GM18519 (cell line): ENCODE data around the gene SLC16A3.
"Not testable (repeated sequence)": the region's sequence is repeated elsewhere in the genome, so short reads cannot be mapped to it uniquely, and the experiment has no call there.

ENCODE experiments used
- ATAC-seq: cut with Tn5 transposase; IDR thresholded peaks from one replicate; pipeline ENCODE4 v1.9.1; 2021; ENCODE audit warnings: mild to moderate bottlenecking, moderate library complexity; ENCODE audit not compliant: unreplicated experiment, low FRiP score

The SLC16A3 gene

DNA sequence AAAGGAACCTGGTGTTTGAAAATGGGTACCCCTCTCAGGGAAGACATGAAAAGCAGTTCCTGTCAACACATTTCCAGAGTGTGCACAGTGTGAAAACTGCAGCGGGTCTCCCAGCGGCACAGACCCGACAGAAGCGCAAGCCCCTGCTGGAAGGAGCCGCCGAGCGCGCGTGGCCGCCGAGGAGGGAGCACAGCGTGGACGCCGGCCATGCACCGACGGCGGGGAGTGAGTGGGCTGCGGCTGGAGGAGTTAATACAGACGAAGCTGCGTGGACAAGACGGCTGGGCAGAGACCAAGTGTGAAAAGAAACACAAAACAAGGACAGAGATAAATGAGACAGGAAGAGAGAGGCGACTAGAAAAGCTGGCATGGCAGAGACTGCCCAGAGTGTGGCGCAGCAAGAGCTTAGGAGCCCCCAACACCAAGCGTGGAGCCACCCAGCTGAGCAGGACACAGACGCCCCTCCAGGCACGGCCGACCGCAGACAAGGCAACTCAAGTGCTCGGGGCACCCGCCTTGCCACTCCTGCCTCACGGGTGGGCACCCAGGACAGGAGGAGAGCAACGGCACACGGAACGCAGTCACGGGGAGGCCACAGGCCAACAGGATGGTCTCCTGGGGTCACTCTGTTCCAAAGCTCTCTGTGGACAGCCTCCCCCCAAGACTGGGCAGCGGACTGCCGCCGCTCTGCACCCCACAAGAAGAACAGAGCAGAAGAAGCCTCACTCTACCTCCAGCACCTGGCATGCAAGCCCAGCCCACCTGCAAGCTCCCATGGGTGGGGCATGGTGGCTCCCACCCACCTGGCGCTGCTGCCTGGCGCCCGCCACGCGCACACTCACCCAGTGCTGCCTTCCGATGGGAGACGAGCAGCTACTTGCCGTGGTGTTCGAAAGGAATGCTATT, 16.5 kb downstream of the SLC16A3 start:
- ATAC-seq: no peak

DNA sequence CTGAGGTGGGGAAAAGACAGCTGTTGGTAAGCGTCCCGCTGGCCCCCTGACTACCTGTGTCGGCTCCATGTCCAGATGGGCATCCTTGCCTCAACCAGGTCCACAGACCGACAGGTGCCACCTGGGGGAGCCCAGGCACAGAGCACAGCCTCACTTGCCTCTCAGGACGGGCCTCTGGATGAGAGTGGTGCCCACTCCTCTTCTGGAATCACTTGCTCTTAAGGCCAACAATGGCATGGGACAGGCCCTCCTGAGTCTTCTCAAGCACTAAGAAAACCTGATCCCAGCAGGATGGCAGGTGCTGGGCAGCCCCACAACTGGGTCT, 17.2 kb downstream of the SLC16A3 start:
- no peak for ATAC-seq

DNA sequence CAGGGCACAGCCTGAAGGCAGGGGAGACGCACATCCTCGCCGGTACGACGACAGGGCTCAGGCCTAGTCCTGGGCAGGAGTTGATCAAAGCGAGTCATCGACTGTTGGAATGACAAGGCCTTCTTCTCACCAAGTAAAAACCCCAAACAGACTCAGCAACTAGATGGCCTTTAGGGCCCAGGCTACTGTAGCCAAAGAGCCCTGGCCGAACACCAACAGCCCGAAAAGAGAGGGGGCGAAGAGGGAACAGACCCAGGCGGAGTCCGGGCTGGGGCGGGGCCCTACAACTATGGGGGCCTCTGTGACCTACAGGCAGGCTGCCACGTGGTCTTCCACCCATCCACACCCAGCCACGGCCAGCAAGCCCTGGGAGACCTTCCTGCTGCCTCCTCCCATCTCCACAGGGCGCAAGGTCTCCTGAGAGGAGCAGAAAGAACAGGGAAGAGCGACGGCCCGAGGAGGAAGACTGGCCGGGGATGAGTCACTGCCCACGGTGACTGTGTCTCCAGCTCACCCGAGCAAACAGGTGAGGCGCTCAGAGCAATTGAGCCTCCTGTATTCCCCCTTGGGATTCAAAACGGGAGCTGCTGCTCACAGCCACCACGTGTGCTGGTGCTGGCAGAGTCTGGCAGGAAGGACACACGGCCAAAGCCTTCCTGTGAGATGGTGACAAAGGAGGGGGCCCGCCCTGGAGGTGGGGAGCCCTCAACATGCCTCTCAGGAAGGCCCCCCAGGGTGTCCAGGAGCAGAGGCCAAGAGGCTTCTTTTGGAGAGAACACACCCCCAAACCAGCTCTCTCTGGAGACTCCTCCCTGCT, 17.7 kb downstream of the SLC16A3 start:
- no peak for ATAC-seq

DNA sequence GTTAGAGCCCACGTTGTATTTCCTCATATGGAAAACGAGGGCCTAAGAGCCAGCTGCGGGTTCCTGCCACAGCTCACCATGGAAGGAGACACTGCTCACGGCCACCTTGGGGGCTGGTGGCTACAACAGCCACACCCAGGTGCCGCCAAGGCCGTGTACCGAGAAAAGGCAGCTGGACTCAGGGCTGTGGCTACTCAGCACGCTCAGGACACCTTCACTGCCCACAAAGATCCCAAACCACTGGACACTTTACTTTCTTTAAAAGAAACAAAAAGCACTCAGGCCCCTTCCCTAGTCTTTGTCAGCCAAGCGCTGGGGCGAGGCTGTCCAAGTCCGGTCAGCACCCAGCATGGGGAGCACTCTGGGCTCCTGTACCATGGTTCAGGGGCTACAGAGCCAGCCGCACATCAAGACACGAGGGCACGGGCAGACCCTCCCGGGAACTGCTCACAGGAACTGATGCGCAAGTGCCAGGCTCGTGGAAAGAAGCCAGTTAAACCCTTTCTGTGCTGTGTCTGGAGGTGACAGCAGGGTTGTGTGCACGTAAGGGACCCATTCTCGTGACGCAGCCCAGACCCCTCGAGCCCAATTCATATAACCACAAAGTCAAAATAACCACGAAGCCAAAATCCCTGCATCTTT, 18.5 kb downstream of the SLC16A3 start:
- no peak for ATAC-seq

DNA sequence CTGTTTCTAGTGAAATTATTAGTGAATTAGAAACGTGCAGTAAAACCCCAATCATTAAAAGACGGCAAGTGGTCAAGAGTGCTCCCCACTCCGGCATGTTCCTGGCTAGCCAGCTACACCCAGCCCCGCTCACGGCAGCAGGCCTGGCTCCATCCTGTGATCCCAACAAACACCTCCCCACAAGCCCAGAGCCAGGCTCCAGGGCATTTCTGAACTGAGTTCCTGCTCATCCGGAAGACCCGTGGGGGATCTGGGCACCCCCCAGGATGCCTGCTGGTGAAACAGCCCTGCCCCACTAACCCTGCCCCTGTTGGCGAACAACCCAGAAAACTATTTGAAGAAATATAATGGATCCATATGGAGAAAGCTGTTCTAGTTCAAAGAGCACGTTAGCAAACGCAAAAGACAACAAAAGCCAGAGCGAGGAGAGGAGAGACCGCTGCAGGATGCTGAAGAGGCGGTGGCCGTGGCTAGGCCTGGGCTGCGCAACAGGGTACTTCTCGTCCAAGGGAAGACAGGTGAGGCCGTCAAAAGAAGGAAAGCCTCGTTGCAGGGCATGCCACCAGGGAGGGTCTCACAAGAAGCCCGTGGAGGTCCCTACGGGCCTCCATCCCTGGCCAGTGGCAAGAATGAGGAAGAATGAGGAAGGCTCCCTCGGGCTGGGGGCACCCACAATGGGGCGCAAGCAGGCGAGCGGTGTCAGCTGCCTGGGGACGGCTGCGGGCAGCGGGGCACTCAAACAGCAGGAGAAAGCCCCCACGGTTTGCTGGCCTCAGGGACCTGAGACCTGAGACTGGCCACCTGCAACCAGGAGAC, 19.2 kb downstream of the SLC16A3 start:
- ATAC-seq: no peak

DNA sequence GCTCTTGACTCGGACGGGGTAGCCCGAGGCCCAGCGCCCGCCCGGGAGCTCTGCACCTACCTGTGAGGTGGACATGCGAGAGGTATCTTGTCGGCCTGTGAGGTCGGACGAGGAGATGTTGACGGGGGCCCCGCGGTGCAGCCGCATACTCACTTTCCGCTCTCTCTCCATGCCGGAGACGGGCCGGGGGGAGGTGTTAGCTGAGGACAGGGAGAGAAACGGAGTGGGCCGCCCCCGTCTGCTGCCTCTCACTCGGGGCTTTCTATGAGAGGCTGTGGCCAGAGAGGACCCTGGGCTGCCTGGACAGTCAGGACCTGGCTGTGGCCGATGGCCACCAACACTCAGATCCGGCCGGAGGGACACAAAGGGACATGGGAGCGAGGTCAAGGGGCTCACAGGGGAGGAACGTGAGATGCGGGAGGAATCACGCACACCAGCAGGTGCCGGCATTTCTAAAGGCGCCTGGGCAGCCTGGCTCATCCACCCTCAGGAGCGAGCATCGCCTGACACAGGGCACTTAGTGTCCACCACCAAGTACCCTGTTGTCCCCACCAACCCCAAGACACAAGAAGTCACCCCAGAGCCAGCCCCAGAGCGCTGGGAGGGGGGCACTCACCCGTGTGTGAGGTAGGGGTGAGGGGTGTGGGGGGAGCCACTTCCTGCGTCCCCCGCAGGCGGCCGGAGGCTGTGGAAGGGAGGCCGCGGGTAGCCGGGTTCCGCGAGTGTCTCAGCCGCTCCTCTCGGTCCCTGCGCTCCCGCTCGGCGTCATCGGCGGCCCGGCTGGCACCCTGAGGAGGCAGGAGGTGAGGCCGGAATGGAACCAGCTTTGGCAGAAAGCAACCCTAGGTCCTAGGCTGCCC, 20.2 kb downstream of the SLC16A3 start:
- ATAC-seq: no peak

DNA sequence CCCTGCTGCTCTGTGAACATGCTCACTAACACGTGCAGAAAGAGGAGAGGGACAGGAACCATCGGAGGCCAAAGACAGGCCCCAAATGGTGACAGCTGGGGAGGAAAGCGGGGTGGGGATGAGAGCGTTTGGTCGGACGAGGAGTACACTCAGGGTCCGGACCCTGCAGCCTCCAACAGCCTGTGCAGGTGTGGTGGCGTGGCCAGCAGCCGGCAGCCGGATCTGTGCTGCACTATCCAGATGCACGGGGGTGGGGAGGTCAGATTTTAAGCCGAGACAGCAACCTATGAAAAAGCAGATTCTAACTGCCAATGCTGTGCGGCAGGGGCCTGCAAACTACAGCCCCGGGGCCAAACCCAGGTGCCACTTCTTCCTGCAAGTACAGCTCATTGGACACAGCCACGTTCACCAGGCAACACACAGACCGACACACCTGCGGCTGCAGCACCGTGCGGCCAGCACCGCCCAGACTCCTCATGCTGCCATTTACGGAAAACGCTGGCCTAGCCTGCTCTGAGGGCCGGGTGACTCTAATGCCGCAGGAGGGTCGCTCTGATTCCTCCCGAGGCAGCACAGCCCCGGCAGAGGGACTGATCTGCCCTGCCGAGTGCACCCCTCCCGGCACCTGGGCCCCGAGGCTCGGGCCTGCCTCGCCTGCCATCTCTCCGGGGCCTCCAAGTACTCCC, 21.2 kb downstream of the SLC16A3 start:
- no peak for ATAC-seq

DNA sequence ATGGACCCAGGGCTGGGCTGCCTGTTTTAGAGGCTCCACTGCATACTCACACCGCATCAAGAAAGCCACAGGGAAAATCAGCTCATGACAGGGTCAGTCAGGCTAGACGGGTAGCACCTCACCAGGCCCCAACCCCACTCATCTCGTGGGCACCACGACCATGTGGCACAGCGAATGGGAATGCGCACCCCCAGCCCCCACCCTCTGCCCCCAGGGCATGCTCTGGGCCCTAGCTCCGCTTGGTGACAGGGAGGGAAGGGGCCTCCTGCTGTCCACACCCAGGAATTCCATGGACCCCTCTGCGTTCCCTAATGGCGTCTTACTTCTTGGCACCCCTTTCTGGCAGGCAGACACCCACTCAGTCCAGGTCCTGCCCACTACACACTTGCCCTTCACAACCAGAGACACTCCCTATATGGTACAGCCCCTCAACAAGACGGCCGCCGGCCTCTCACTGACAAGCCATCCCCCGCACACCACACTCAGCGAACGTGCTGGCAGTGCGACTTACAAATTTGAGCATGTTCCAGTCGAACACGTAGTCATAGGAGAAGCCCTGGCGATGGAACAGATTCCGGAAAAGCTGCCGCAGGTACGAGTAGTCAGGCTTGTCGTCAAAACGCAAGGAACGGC, 22.1 kb downstream of the SLC16A3 start:
- no peak for ATAC-seq

DNA sequence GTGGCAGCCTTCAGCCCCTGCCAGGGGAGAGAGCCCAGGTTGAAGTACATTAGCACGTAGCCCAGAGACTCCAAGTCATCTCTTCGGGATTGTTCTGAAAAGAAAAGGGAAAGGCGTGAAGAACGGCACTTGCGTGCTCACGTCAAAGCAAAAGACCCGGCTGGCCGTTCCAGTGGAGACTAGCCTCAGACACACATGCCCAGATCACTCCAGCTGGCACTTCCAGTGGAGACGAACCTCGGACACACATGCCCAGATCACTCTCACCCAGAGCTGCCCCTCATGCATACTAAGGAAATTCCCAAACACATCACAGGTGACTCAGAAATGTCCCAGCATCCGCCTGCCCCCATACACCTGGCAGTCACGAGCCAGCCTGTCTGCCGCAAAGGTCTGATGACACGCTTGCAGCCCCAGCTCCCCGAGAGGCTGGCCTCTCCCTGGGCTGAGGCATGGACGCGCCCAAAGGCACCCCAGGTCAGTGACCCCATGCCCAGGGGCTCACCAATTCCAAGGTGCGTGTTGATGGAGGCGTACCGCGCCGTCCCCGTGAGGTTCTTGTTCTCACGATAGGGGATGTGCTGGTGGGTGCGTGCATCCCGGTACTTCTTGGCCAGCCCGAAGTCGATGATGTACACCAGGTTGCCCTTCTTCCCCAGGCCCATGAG, 23.8 kb downstream of the SLC16A3 start:
- ATAC-seq: no peak

DNA sequence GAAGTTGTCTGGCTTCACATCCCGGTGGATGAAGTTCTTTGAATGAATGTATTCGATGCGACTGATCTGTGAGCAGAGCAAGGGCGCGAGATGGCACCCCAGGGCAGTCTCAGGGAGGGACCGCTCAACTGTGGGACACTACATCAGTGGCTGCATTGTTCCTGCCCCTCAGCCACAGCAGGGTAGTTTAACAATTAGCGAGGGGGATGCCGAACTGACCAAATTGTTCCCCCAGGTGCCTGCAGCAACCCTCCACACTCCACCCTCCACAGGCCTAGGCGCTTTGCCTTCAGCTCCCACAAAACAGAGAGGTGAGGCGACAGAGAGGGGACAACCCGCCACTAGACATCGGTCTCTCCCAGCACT, 24.3 kb downstream of the SLC16A3 start:
- ATAC-seq: no peak

DNA sequence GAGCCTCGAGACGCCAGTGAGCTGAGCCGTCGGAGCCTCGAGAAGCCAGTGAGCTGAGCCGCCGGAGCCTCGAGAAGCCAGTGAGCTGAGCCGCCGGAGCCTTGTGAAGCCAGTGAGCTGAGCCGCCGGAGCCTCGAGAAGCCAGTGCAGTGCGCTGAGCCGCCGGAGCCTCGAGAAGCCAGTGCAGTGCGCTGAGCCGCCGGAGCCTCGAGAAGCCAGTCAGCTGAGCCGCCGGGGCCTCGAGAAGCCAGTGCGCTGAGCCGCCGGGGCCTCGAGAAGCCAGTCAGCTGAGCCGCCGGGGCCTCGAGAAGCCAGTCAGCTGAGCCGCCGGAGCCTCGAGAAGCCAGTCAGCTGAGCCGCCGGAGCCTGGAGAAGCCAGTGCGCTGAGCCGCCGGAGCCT, 25.3 kb downstream of the SLC16A3 start:
- not testable (repeated sequence) for ATAC-seq

DNA sequence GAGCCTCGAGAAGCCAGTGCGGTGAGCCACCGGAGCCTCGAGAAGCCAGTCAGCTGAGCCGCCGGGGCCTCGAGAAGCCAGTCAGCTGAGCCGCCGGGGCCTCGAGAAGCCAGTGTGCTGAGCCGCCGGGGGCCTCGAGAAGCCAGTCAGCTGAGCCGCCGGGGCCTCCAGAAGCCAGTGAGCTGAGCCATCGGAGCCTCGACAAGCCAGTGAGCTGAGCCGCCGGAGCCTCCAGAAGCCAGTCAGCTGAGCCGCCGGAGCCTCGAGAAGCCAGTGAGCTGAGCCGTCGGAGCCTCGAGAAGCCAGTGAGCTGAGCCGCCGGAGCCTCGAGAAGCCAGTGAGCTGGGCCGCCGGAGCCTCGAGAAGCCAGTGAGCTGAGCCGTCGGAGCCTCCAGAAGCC, 25.9 kb downstream of the SLC16A3 start:
- not testable (repeated sequence) for ATAC-seq

DNA sequence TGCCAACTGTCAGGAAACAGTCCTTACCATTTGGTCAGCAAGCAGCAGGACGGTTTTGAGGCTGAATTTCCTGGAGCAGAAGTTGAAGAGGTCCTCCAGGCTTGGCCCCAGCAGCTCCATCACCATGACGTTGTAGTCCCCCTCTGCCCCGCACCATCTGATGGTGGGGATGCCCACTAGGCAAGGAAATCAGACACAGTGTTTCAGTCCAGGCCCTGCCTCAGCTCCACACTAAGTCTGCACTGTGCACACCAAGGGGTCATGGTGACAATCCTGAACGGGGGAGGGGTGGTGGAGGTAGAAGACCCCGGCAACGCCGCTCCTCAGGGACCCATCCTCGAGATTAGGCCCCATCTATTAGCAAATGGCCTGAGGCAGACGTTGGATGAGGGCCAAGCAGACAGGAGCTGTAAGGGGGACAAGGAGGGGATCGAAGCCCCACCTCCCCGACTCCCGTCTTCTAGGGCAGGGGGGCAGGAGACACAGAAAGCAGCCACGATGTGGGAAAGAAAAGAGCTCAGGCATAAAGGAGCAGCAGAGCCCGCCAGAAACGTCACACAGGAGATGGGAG, 26.6 kb downstream of the SLC16A3 start:
- ATAC-seq: no peak

DNA sequence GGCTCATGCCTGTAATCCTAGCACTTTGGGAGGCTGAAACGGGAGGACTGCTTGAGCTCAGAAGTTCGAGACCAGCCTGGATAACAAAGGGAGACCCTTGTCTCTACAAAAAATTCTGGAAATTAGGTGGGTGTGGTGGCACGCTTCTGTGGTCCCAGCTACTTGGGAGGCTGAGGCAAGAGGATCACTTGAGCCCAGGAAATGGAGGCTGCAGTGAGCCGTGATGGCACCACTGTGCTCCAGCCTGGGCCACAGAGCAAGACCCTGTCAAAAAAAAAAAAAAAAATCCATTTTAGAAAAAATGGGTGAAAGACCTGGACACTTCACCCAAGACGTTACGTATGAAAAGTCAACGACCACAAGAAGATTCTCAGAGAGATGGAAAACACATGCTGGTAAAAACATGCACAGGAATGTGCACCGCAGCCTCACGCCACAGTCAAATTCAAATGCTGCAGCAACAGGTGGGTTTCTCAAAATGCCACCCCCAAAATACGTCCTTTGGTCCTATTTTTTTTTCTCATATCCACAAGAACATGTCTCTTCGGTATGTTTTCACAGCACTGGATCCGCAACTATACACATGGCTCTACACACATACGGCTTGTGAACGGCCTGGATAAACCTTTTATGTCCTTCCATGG, 27.5 kb downstream of the SLC16A3 start:
- no peak for ATAC-seq

DNA sequence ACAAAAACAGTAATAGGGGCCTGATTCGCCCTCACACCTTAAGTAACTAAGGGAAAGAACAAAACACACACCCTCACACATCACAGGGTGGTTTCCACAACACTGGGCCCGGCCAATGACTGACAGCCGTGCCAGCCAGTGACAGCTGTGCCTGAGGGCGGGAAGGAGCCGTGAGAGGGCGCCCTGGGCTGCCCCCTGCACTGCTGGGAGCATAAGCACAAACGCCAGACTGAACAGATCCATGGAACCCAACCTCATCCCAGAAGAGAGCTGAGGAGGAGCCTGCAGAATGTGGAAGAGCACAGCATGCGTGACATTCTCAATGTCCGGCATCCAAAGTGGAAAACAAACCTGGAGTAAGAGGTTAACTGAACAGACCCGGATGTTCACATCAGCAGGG, 28.6 kb downstream of the SLC16A3 start:
- no peak for ATAC-seq

DNA sequence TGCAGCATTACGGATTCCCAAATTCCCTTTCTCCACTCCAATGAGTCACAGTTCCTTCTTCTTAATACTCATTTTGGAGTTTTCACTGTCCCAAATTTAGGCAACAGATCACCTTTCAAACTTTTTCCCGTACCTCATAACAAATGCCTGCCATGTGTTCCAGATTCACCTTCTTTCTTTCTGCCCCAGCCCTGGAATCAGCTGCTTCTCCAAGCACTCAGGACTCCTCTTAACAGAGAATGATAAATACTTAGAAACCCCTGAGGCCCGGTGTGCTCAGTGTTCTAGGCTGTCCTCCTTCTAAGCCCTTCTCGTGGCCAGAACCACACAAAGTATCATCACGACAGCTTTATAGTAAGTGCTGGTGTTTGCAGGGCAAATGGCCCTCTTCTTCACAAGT, 29.7 kb downstream of the SLC16A3 start:
- no peak for ATAC-seq
